Inflammatory macrophage treated with lipopolysaccharide for 1 hour (primary cell): ENCODE results near the gene BRWD1.
A peak's percentile ranks its signal among the peaks of the same experiment; 100 is the strongest.

Experiments
- DNase-seq, 2 donors: peaks; one replicate each; pipeline ENCODE4 v3.0.0-alpha.2; 2020 to 2022

BRWD1 gene

GRCh38 chr21:39313571-39314142, at the start of gene BRWD1:
TSS of gene BRWD1 (minus strand) at chr21:39313632. CDS start at chr21:39313491, 141 bp downstream.
- DNase-seq, result peak; percentile 60 to 68

GRCh38 chr21:39362733-39363132, 49.3 kb upstream of the BRWD1 start:
- DNase-seq, result no peak

- DNase-seq, result no peak
Observed at GRCh38 chr21:39359382-39359781, 46.0 kb upstream of the BRWD1 start.

- DNase-seq, result no peak
Observed at GRCh38 chr21:39353295-39353694, 39.9 kb upstream of the BRWD1 start.

GRCh38 chr21:39350094-39351005, 36.9 kb upstream of the BRWD1 start:
- no peak for DNase-seq

GRCh38 chr21:39349211-39350093, 36.0 kb upstream of the BRWD1 start:
- DNase-seq, result peak; percentile 86 to 92

- peak; percentile 69 to 70 for DNase-seq
Observed at GRCh38 chr21:39348355-39349210, 35.2 kb upstream of the BRWD1 start, which contains the start of gene HMGN1. TSS of gene HMGN1 (minus strand) at chr21:39349088. CDS start at chr21:39348917, 171 bp downstream.

- peak; percentile 6 to 23 for DNase-seq
Observed at GRCh38 chr21:39348040-39348354, 34.6 kb upstream of the BRWD1 start.

GRCh38 chr21:39347537-39347936, 34.1 kb upstream of the BRWD1 start:
- DNase-seq, result no peak

- no peak for DNase-seq
Observed at GRCh38 chr21:39346671-39347331, 33.4 kb upstream of the BRWD1 start.

GRCh38 chr21:39346206-39346605, 32.8 kb upstream of the BRWD1 start:
- peak; percentile 20 to 26 for DNase-seq

- no peak for DNase-seq
Observed at GRCh38 chr21:39345440-39345839, 32.0 kb upstream of the BRWD1 start.

- no peak for DNase-seq
Observed at GRCh38 chr21:39344848-39345247, 31.4 kb upstream of the BRWD1 start.

- DNase-seq, result no peak
Observed at GRCh38 chr21:39341249-39341923, 28.0 kb upstream of the BRWD1 start.

- DNase-seq, result no peak
Observed at GRCh38 chr21:39340687-39341086, 27.3 kb upstream of the BRWD1 start.

- DNase-seq, result no peak
Observed at GRCh38 chr21:39339231-39339630, 25.8 kb upstream of the BRWD1 start.

GRCh38 chr21:39336457-39337008, 23.1 kb upstream of the BRWD1 start:
- no peak for DNase-seq

- no peak for DNase-seq
Observed at GRCh38 chr21:39334611-39335010, 21.2 kb upstream of the BRWD1 start.

- no peak for DNase-seq
Observed at GRCh38 chr21:39332175-39332574, 18.7 kb upstream of the BRWD1 start.

GRCh38 chr21:39330001-39330400, 16.6 kb upstream of the BRWD1 start:
- no peak for DNase-seq

GRCh38 chr21:39327727-39328126, 14.3 kb upstream of the BRWD1 start:
- DNase-seq, result no peak
